Common myeloid progenitor, CD34-positive (primary cell): ENCODE data around the gene MAPK8IP2.

Experiments
- CTCF ChIA-PET: fragments of 350-600 bp; sonication (Branson Sonifier 250); formaldehyde crosslinking; loops from one replicate; lab custom pipeline; 2021; ENCODE audit warnings: antibody characterized with exemption; lab: Charles Lee
- POLR2A ChIA-PET: fragments of 350-600 bp; sonication (Branson Sonifier 250); formaldehyde crosslinking; loops from one replicate; lab custom pipeline; 2021; ENCODE audit warnings: antibody characterized with exemption; lab: Charles Lee
- DNase-seq, 3 donors: peaks; one replicate each; pipeline versions ENCODE4 v3.0.0 to v3.0.0-alpha.2; 2013
- H3K27ac ChIP-seq, 2 experiments: 1 replicate in 1 of 2; 2 replicates in 1 of 2; pipeline ENCODE4 v1.7.0; 2013; ENCODE audit warnings: inconsistent platforms in 2 of 2, low read length in 2 of 2, mild to moderate bottlenecking in 2 of 2, low read depth in 1 of 2, moderate library complexity in 1 of 2; ENCODE audit not compliant: severe bottlenecking in 2 of 2, insufficient read depth in 1 of 2, poor library complexity in 1 of 2
- H3K27me3 ChIP-seq, 5 experiments: replicated peaks in 2 of 5; 1 replicate in 3 of 5; 2 replicates in 2 of 5; pipeline versions ENCODE4 v1.6.1 to v1.7.0; 2013; ENCODE audit warnings: low read length in 4 of 5, mild to moderate bottlenecking in 2 of 5, moderate library complexity in 2 of 5, inconsistent platforms in 1 of 5; ENCODE audit not compliant: insufficient read depth in 5 of 5, control insufficient read depth in 4 of 5
- H3K36me3 ChIP-seq, 4 experiments: 1 replicate in 2 of 4; 2 replicates in 2 of 4; pipeline versions ENCODE4 v1.6.1 to v1.7.0; 2013; ENCODE audit warnings: low read length in 3 of 4, control low read depth in 1 of 4, mild to moderate bottlenecking in 1 of 4; ENCODE audit not compliant: control insufficient read depth in 4 of 4, insufficient read depth in 4 of 4
- H3K4me1 ChIP-seq, 4 experiments: 1 replicate in 3 of 4; 2 replicates in 1 of 4; pipeline versions ENCODE4 v1.6.1 to v1.7.1; 2013; ENCODE audit warnings: low read length in 3 of 4, mild to moderate bottlenecking in 3 of 4, control low read depth in 1 of 4, inconsistent platforms in 1 of 4, moderate library complexity in 1 of 4; ENCODE audit not compliant: control insufficient read depth in 4 of 4, insufficient read depth in 4 of 4; ENCODE audit errors: control extremely low read depth in 1 of 4
- H3K4me3 ChIP-seq, 7 experiments: 1 replicate in 4 of 7; 2 replicates in 3 of 7; pipeline versions ENCODE4 v1.5.1 to v1.7.0; 2013; ENCODE audit warnings: mild to moderate bottlenecking in 7 of 7, low read length in 6 of 7, moderate library complexity in 6 of 7, inconsistent platforms in 2 of 7, low read depth in 2 of 7, control low read depth in 1 of 7; ENCODE audit not compliant: insufficient read depth in 4 of 7, control insufficient read depth in 1 of 7; ENCODE audit errors: extremely low read depth in 1 of 7
- H3K9me3 ChIP-seq, 5 experiments: 1 replicate in 4 of 5; 2 replicates in 1 of 5; pipeline versions ENCODE4 v1.6.1 to v1.7.1; 2013; ENCODE audit warnings: low read length in 4 of 5, mild to moderate bottlenecking in 2 of 5, inconsistent platforms in 1 of 5, low read depth in 1 of 5, moderate library complexity in 1 of 5; ENCODE audit not compliant: control insufficient read depth in 4 of 5, insufficient read depth in 2 of 5; ENCODE audit errors: control extremely low read depth in 1 of 5
- WGBS: methylation state at CpG from one replicate; pipeline ENCODE4 v1.1.5; 2013; ENCODE audit not compliant: insufficient coverage; 5-methylcytosine and 5-hydroxymethylcytosine counted together

MAPK8IP2 gene

GRCh38 chr22:50608996-50609395, 8.4 kb downstream of the MAPK8IP2 start:
- Histone ChIP-seq H3K4me3 (no peak overlapping the region), H3K9me3 (no peaks in the 10 kb centered on the region), H3K27me3 (peaks cover 0 to 80% (median 17%) of the 10 kb centered on the region in 5 experiments), H3K4me1 (peaks cover 0 to 3% (median 0%) of the 10 kb centered on the region in 4 experiments), H3K36me3 (no peaks in the 10 kb centered on the region), H3K27ac (no peak overlapping the region)
- 95% methylated on average over 10 of the region's 10 CpGs for WGBS
- no peak for DNase-seq
- CTCF ChIA-PET: interaction anchor here (0.6 to 1.3 kb wide), 4 partner anchors 11 to 62 kb away, joined by 4 read pairs; no protein-coding TSS in a partner anchor
- POLR2A ChIA-PET: interaction anchor here (0.7 kb wide), 1 partner anchor 36 kb away, joined by 4 read pairs; no protein-coding TSS in a partner anchor

- CTCF ChIA-PET: interaction anchor here (0.6 to 1.3 kb wide), 2 partner anchors 10 to 23 kb away, joined by 4 read pairs; no protein-coding TSS in a partner anchor
- H3K27me3 ChIP-seq: peaks cover 0 to 74% (median 16%) of the 10 kb centered on the region in 5 experiments
- H3K4me3 ChIP-seq: no peak overlapping the region
- no peak overlapping the region for H3K27ac ChIP-seq
- no peaks in the 10 kb centered on the region for H3K9me3 ChIP-seq
- no peak for DNase-seq
- H3K36me3 ChIP-seq: no peaks in the 10 kb centered on the region
- POLR2A ChIA-PET: no interaction called here
- 85% methylated on average over 12 of the region's 12 CpGs for WGBS
- H3K4me1 ChIP-seq: no peaks in the 10 kb centered on the region
Observed at GRCh38 chr22:50609599-50609998, 9.0 kb downstream of the MAPK8IP2 start.

GRCh38 chr22:50610041-50610451, 9.5 kb downstream of the MAPK8IP2 start:
- H3K4me1 ChIP-seq: no peaks in the 10 kb centered on the region
- ChIA-PET CTCF (no interaction called here), POLR2A (no interaction called here)
- H3K27me3 ChIP-seq: peaks cover 0 to 69% (median 15%) of the 10 kb centered on the region in 5 experiments
- H3K9me3 ChIP-seq: no peaks in the 10 kb centered on the region
- WGBS: 88% methylated on average over 6 of the region's 11 CpGs
- no peak overlapping the region for H3K4me3 ChIP-seq
- no peak for DNase-seq
- no peak overlapping the region for H3K27ac ChIP-seq
- no peaks in the 10 kb centered on the region for H3K36me3 ChIP-seq

- POLR2A ChIA-PET: no interaction called here
- no peaks in the 10 kb centered on the region for H3K9me3 ChIP-seq
- 90% methylated on average over 17 of the region's 17 CpGs for WGBS
- no peak overlapping the region for H3K27ac ChIP-seq
- H3K4me1 ChIP-seq: no peaks in the 10 kb centered on the region
- no peak for DNase-seq
- H3K27me3 ChIP-seq: peaks cover 0 to 64% (median 14%) of the 10 kb centered on the region in 5 experiments
- CTCF ChIA-PET: no interaction called here
- H3K4me3 ChIP-seq: no peak overlapping the region
- no peaks in the 10 kb centered on the region for H3K36me3 ChIP-seq
Observed at GRCh38 chr22:50610581-50610980, 10.0 kb downstream of the MAPK8IP2 start.

- WGBS: 91% methylated on average over 18 of the region's 26 CpGs
- Histone ChIP-seq H3K27me3 (peaks cover 0 to 55% (median 11%) of the 10 kb centered on the region in 5 experiments), H3K4me3 (no peak overlapping the region), H3K9me3 (no peaks in the 10 kb centered on the region), H3K4me1 (no peaks in the 10 kb centered on the region), H3K27ac (no peak overlapping the region), H3K36me3 (no peaks in the 10 kb centered on the region)
- POLR2A ChIA-PET: no interaction called here
- CTCF ChIA-PET: interaction anchor here (1.2 to 1.3 kb wide), 2 partner anchors 9 to 10 kb away, joined by 3 to 8 read pairs; no protein-coding TSS in a partner anchor
- no peak for DNase-seq
Observed at GRCh38 chr22:50611341-50612060, 10.9 kb downstream of the MAPK8IP2 start.

- no peak overlapping the region for H3K27ac ChIP-seq
- ChIA-PET POLR2A (no interaction called here), CTCF (interaction anchor here (0.9 to 1.3 kb wide), 3 partner anchors 9 to 71 kb away, joined by 3 to 8 read pairs (median 3); no protein-coding TSS in a partner anchor)
- H3K36me3 ChIP-seq: no peaks in the 10 kb centered on the region
- no peaks in the 10 kb centered on the region for H3K9me3 ChIP-seq
- H3K27me3 ChIP-seq: peaks cover 0 to 48% (median 9%) of the 10 kb centered on the region in 5 experiments
- no peak overlapping the region for H3K4me3 ChIP-seq
- DNase-seq: no peak
- WGBS: 80% methylated on average over 3 of the region's 6 CpGs
- H3K4me1 ChIP-seq: no peaks in the 10 kb centered on the region
Observed at GRCh38 chr22:50612168-50612527, 11.6 kb downstream of the MAPK8IP2 start.
